Activated CD8-positive, alpha-beta T cell treated with anti-CD3 and anti-CD28 coated beads for 36 hours (primary cell): ENCODE data around the gene DEK. TPM values are rescaled to one million over a fixed set of nuclear protein-coding genes. Genes with fewer than 3 reads are reported as not detected.
A peak's percentile ranks its signal among the peaks of the same experiment; 100 is the strongest.

ENCODE experiments used
- ATAC-seq: fragments of 200-7000 bp; cut with Tn5 transposase; one replicate; pipeline ENCODE4 v1.10.0; 2021; ENCODE audit warnings: mild to moderate bottlenecking, moderate library complexity
- CTCF ChIA-PET: fragments of 350-600 bp; sonication (Branson Sonifier 250); formaldehyde crosslinking; loops from one replicate; lab custom pipeline; 2021; ENCODE audit warnings: antibody characterized with exemption; lab: Charles Lee
- POLR2A ChIA-PET: fragments of 350-600 bp; sonication (Branson Sonifier 250); formaldehyde crosslinking; loops from one replicate; lab custom pipeline; 2021; ENCODE audit warnings: antibody characterized with exemption; lab: Charles Lee
- DNase-seq: peaks from one replicate; pipeline ENCODE4 v3.0.0-alpha.2; 2020
- H3K27ac Mint-ChIP-seq: one replicate; pipeline ENCODE4 v1.8.0; 2021; ENCODE audit warnings: mild to moderate bottlenecking, mixed read lengths
- H3K27me3 Mint-ChIP-seq: one replicate; pipeline ENCODE4 v1.8.0; 2021; ENCODE audit warnings: mixed read lengths
- H3K36me3 Mint-ChIP-seq: one replicate; pipeline ENCODE4 v1.8.0; 2021; ENCODE audit warnings: low read depth, mixed read lengths
- H3K4me1 Mint-ChIP-seq: one replicate; pipeline ENCODE4 v1.8.0; 2021; ENCODE audit warnings: low read depth, mixed read lengths
- H3K4me3 Mint-ChIP-seq: one replicate; pipeline ENCODE4 v1.8.0; 2021; ENCODE audit warnings: mild to moderate bottlenecking, moderate library complexity, mixed read lengths
- H3K9me3 Mint-ChIP-seq: one replicate; pipeline ENCODE4 v1.8.0; 2021; ENCODE audit warnings: mixed read lengths
- CTCF ChIP-seq: fragments of 200-600 bp; IDR thresholded peaks from one replicate; pipeline ENCODE4 v1.8.0; 2022; ENCODE audit warnings: antibody characterized with exemption, mild to moderate bottlenecking
- intact Hi-C: fragments of 100-400 bp; cut with micrococcal nuclease; formaldehyde crosslinking; loops from one replicate; pipeline ENCODE4 v1.10.0; 2022
- total RNA-seq, 2 experiments: library from RNA; stranded (reverse); gene quantifications; one replicate each; pipeline ENCODE4 v1.2.3, GENCODE V29; 2021

Gene DEK
- total RNA-seq, 2 experiments from 2014 or later: 185 to 191 TPM

GRCh38 chr6:18214003-18214402, 50.3 kb downstream of the DEK start:
- ATAC-seq (no peak), DNase-seq (peak; percentile 16)
- CTCF ChIA-PET: no interaction called here
- H3K36me3 Mint-ChIP-seq: peaks cover 26% of the 10 kb centered on the region
- H3K9me3 Mint-ChIP-seq: no peaks in the 10 kb centered on the region
- POLR2A ChIA-PET: interaction anchor here (1.2 kb wide), 1 partner anchor 14 kb away, joined by 4 read pairs; no protein-coding TSS in a partner anchor
- no peak overlapping the region for H3K27ac Mint-ChIP-seq
- H3K27me3 Mint-ChIP-seq: no peaks in the 10 kb centered on the region
- intact Hi-C loops: no loop called here
- peak overlapping the region; percentile 31 for H3K4me3 Mint-ChIP-seq
- TF ChIP-seq CTCF: no peak
- peaks cover 18% of the 10 kb centered on the region for H3K4me1 Mint-ChIP-seq

- H3K27me3 Mint-ChIP-seq: no peaks in the 10 kb centered on the region
- peaks cover 26% of the 10 kb centered on the region for H3K36me3 Mint-ChIP-seq
- no peak overlapping the region for H3K27ac Mint-ChIP-seq
- POLR2A ChIA-PET: interaction anchor here (0.6 to 1.2 kb wide), 2 partner anchors 13 to 506 kb away, joined by 3 to 4 read pairs; partner anchors contain the start of gene NUP153
- intact Hi-C loops: no loop called here
- peaks cover 18% of the 10 kb centered on the region for H3K4me1 Mint-ChIP-seq
- H3K9me3 Mint-ChIP-seq: no peaks in the 10 kb centered on the region
- H3K4me3 Mint-ChIP-seq: no peak overlapping the region
- TF ChIP-seq CTCF: no peak
- DNase-seq: peak; percentile 4
- ATAC-seq: no peak
- CTCF ChIA-PET: no interaction called here
Measured at GRCh38 chr6:18213439-18213838, 50.9 kb downstream of the DEK start.

GRCh38 chr6:18212231-18212630, 52.1 kb downstream of the DEK start:
- peaks cover 18% of the 10 kb centered on the region for H3K4me1 Mint-ChIP-seq
- intact Hi-C loops: no loop called here
- H3K4me3 Mint-ChIP-seq: no peak overlapping the region
- POLR2A ChIA-PET: no interaction called here
- no peak for TF ChIP-seq CTCF
- ATAC-seq (no peak), DNase-seq (no peak)
- H3K9me3 Mint-ChIP-seq: no peaks in the 10 kb centered on the region
- H3K27me3 Mint-ChIP-seq: no peaks in the 10 kb centered on the region
- H3K36me3 Mint-ChIP-seq: peaks cover 23% of the 10 kb centered on the region
- CTCF ChIA-PET: no interaction called here
- no peak overlapping the region for H3K27ac Mint-ChIP-seq

- no peak for TF ChIP-seq CTCF
- peaks cover 18% of the 10 kb centered on the region for H3K4me1 Mint-ChIP-seq
- ATAC-seq (peak; percentile 78), DNase-seq (peak; percentile 37)
- ChIA-PET CTCF (no interaction called here), POLR2A (no interaction called here)
- no peaks in the 10 kb centered on the region for H3K27me3 Mint-ChIP-seq
- no peak overlapping the region for H3K4me3 Mint-ChIP-seq
- H3K9me3 Mint-ChIP-seq: no peaks in the 10 kb centered on the region
- no peak overlapping the region for H3K27ac Mint-ChIP-seq
- H3K36me3 Mint-ChIP-seq: peaks cover 19% of the 10 kb centered on the region
- intact Hi-C loops: no loop called here
Measured at GRCh38 chr6:18211338-18211737, 53.0 kb downstream of the DEK start.

GRCh38 chr6:18210707-18211106, 53.6 kb downstream of the DEK start:
- intact Hi-C loops: no loop called here
- H3K9me3 Mint-ChIP-seq: no peaks in the 10 kb centered on the region
- ATAC-seq (no peak), DNase-seq (no peak)
- no peak for TF ChIP-seq CTCF
- CTCF ChIA-PET: no interaction called here
- H3K4me1 Mint-ChIP-seq: peaks cover 18% of the 10 kb centered on the region
- H3K27me3 Mint-ChIP-seq: no peaks in the 10 kb centered on the region
- POLR2A ChIA-PET: no interaction called here
- no peak overlapping the region for H3K4me3 Mint-ChIP-seq
- peaks cover 16% of the 10 kb centered on the region for H3K36me3 Mint-ChIP-seq
- no peak overlapping the region for H3K27ac Mint-ChIP-seq
